A673 (cell line): Measurements from ENCODE around the gene CUEDC2.

Source experiments
- EZH2 ChIP-seq: fragments of 200-600 bp; sonication (generic); IDR thresholded peaks from 2 replicates; pipeline ENCODE4 v1.6.1; 2017; ENCODE audit warnings: borderline replicate concordance, low read depth, mild to moderate bottlenecking, mixed read lengths, antibody characterized with exemption, low read length; ENCODE audit not compliant: poor library complexity, severe bottlenecking
- TF ChIP-seq, protein P1 (sequence below): fragments of 300-800, 200-600 bp; sonication (generic); conservative IDR thresholded peaks from 2 replicates; pipeline ENCODE4 v1.5.1; 2017; ENCODE audit warnings: low read depth, mild to moderate bottlenecking, antibody characterized with exemption, low read length, moderate library complexity, mixed read lengths

DNA sequence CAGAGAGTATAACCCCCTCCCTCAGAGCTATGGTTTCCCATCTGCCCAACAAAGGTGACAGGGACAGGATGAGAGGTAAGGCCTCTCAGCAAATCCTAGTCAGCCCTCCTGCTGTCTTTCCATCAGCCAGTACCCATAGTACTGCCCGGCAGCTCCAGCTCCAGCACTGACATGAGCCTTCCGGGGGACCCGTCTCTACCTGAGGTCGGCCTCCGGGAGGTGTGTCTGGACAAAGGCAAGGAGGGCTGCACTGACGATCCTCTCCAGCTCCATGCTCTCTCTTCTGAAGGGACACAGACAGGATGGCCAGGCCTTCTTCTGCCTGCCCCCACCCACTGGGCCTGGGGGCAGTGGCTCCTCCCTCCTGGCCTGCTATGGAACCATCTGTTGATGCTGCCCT, 7.5 kb downstream of the CUEDC2 start:
- TF ChIP-seq, protein P1, sequence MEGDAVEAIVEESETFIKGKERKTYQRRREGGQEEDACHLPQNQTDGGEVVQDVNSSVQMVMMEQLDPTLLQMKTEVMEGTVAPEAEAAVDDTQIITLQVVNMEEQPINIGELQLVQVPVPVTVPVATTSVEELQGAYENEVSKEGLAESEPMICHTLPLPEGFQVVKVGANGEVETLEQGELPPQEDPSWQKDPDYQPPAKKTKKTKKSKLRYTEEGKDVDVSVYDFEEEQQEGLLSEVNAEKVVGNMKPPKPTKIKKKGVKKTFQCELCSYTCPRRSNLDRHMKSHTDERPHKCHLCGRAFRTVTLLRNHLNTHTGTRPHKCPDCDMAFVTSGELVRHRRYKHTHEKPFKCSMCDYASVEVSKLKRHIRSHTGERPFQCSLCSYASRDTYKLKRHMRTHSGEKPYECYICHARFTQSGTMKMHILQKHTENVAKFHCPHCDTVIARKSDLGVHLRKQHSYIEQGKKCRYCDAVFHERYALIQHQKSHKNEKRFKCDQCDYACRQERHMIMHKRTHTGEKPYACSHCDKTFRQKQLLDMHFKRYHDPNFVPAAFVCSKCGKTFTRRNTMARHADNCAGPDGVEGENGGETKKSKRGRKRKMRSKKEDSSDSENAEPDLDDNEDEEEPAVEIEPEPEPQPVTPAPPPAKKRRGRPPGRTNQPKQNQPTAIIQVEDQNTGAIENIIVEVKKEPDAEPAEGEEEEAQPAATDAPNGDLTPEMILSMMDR, result no peak
- no peak for TF ChIP-seq EZH2
